HUES6 (cell line): Measurements from ENCODE around the gene MNAT1.

Experiments used
- H3K27ac ChIP-seq: 2 replicates; pipeline ENCODE4 v1.7.0; 2013; ENCODE audit warnings: low read depth, mild to moderate bottlenecking, low read length, inconsistent platforms
- H3K27me3 ChIP-seq: 2 replicates; pipeline ENCODE4 v1.6.1; 2013; ENCODE audit warnings: low read length; ENCODE audit not compliant: control insufficient read depth, insufficient read depth
- H3K36me3 ChIP-seq: 2 replicates; pipeline ENCODE4 v1.6.1; 2013; ENCODE audit warnings: low read length; ENCODE audit not compliant: control insufficient read depth, insufficient read depth
- H3K4me1 ChIP-seq: 2 replicates; pipeline ENCODE4 v1.6.1; 2013; ENCODE audit warnings: low read length; ENCODE audit not compliant: control insufficient read depth, insufficient read depth
- H3K4me3 ChIP-seq: 2 replicates; pipeline ENCODE4 v1.5.1; 2013; ENCODE audit warnings: low read depth, low read length
- H3K9ac ChIP-seq: one replicate; pipeline ENCODE4 v1.6.1; 2013; ENCODE audit warnings: mild to moderate bottlenecking, low read length
- H3K9me3 ChIP-seq: 2 replicates; pipeline ENCODE4 v1.6.1; 2013; ENCODE audit warnings: low read depth, low read length; ENCODE audit not compliant: control insufficient read depth, insufficient read depth

MNAT1 gene

DNA sequence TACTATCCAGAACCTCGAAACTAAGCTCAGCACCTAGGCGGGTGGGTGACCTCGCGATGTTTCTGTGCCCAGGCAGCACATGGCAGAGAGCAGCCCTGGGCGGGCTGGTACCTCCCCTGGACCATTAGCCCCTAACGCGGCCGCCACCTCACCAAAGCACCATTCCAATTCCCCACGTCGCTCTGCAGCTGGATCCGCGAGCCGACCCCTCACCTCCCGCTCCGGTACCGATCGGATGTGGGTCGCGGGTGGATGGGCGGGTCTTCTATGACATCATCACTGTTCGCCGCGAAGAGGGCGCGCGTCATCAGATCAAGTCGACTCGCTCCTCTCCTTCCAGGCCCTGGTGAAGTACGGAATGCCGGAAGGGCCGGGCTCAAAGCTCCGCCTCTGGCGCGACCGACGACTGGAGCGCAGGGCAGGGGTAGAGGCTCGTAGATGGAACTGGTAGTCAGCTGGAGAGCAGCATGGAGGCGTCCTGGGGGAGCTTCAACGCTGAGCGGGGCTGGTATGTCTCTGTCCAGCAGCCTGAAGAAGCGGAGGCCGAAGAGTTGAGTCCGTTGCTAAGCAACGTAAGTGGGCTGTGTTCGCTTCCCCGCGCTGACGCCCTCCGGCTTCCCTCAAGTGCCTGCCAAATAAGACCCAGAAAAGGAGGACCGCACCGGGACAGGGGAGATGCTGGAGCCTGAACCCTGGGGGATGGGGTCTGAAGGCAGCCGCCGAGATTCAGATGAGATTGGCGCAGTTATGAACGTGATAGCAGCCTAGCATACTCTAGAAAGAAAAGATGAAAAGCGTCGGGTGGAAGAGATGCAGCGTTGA lies 246.5 kb downstream of the MNAT1 start, which contains the start of the genes SLC38A6 and TRMT5:
Gene SLC38A6, plus strand, starts transcription at position 435 of the 822 bp plus-strand sequence. Its CDS starts 33 bp downstream, at position 468.
Gene TRMT5, minus strand, starts transcription at position 269 of the 822 bp plus-strand sequence. Its CDS starts 106 bp downstream, at position 163.
- peaks cover 27% of the 10 kb centered on the region for H3K36me3 ChIP-seq

DNA sequence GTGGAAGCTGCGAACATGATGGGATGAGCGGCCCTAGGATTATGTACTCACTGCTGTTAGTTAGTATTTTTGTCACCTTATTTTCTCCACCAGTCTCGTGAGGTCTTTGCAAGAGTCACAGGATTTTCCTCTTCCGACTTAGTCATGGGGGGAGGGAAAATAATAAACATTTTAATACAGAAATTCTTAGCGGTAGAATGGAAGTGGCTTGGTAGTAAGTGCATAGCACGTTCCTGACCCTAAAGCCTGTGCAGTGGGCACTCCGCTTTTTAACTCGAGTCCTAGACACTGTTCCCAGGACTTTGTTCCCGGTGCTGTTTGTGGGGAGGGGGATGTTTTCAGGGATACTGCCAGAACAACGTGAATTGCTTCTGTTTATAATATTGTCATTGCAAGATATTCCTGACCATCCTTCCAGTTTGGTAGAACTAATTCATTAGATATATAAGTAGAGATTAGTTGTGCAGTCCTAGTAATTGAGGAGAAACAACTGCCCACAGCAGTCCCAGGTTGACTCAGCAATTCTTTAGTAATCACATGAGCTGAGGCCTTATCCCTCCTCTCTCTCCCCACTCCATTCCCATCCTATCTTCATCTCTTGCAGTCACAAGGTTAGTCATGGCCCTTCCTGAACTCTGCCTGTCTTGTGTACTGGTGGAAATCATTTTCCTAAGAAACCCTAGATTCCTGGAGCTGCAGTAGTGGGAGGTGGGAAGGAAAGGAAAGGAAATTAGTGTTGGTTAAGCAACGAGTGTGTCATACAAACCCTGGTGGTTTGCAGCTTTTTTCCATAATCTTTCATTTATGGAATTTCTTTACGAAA lies 247.3 kb downstream of the MNAT1 start:
- Histone ChIP-seq H3K27me3 (no peaks in the 10 kb centered on the region), H3K27ac (no peak overlapping the region; the same call in 1 of the 2 replicates), H3K9ac (peak overlapping the region; percentile 93), H3K4me3 (peak overlapping the region; percentile 94), H3K4me1 (peaks cover 9% of the 10 kb centered on the region), H3K36me3 (peaks cover 25% of the 10 kb centered on the region), H3K9me3 (no peaks in the 10 kb centered on the region)

More for the DNA sequence above, 246.5 kb downstream of the MNAT1 start, which contains the start of the genes SLC38A6 and TRMT5:
- Histone ChIP-seq H3K9me3 (no peaks in the 10 kb centered on the region), H3K27ac (peak within 1 kb of the TSS; percentile 76), H3K27me3 (no peaks in the 10 kb centered on the region), H3K4me1 (peaks cover 9% of the 10 kb centered on the region), H3K4me3 (peak within 1 kb of the TSS; percentile 94), H3K9ac (peak within 1 kb of the TSS; percentile 93)

DNA sequence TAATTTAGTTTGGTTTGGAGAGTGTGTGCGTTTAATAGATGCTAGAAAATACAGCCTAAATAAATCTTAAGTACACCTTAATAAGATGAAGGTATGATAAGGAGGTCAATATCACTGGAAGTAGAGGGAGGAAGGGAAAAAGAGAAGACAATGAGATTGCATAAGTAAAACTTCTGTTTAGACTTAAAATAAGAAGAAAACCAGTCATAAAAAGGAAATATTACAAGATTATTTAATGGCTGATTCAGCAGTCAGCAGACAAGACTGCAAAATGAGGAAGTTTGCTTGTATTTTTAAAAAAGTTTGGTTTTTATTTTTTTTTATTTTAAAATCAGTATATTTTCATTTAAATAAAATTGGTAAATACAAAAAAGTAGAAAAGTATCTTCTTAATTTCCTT lies 249.6 kb downstream of the MNAT1 start:
- peaks cover 9% of the 10 kb centered on the region for H3K4me1 ChIP-seq
- H3K9ac ChIP-seq: no peak overlapping the region
- no peaks in the 10 kb centered on the region for H3K9me3 ChIP-seq
- H3K27ac ChIP-seq: no peak overlapping the region
- no peak overlapping the region for H3K4me3 ChIP-seq
- H3K27me3 ChIP-seq: no peaks in the 10 kb centered on the region
- H3K36me3 ChIP-seq: peaks cover 18% of the 10 kb centered on the region

DNA sequence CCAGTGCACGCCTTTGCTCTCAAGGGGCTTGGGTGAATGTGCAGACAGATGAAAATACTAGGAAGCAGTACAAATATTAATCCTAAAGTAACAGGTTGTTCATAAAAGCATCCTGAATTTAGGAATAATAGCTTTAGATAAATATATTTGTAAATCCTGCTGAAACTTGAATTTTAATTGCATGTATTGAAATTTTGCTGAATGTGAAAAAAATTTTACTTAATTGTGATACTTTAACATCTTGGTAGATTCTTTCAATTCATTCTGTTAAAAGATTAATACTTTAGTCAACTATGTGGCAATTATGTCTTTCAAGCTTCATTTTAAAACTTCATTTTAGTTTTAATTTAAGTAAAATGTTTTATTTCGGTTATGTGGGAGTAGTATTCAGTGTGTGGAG lies 251.9 kb downstream of the MNAT1 start:
- Histone ChIP-seq H3K36me3 (peaks cover 29% of the 10 kb centered on the region), H3K9ac (no peak overlapping the region), H3K4me3 (no peak overlapping the region), H3K4me1 (peaks cover 5% of the 10 kb centered on the region), H3K9me3 (no peaks in the 10 kb centered on the region), H3K27ac (no peak overlapping the region), H3K27me3 (no peaks in the 10 kb centered on the region)

DNA sequence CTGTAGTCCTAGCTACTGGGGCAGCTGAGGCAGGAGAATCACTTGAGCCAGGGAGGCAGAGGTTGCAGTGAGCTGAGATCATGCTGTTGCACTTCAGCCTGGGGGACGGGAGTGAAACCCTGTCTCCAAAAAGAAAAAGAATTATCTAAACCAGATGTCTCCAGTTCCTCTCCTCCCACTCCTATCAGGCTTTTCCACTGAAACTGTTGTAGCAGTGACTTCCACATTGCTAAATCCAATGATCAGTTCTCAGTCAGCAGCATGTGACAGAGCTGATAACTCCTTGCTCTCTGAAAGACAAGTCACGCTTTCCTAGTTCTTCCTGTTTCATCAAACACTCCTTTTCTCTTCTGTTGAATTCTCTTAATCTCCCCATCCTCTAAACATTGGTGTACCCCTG lies 255.0 kb downstream of the MNAT1 start:
- Histone ChIP-seq H3K4me3 (no peak overlapping the region), H3K36me3 (peaks cover 34% of the 10 kb centered on the region), H3K27me3 (no peaks in the 10 kb centered on the region), H3K4me1 (no peaks in the 10 kb centered on the region), H3K9me3 (no peaks in the 10 kb centered on the region), H3K9ac (no peak overlapping the region), H3K27ac (no peak overlapping the region)

DNA sequence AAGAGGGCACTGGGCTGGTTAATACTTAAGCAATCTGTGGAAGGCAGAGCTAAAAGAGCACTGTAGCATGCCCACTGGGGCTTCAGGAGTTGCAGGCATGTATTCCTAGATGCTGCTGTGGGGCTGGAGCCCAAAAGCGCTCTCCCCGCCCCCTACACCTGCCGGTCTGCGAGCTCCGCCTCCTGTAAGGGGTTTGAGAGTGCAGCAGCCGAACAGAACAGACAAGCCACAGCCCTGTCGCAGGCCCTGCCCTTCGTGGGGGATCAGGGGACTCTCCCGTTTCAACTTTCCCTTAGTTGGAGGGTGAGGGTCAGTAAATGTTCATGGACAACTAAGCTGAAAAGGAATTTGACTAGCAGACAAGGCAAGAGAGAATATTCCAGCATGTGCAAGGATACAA lies 264.1 kb downstream of the MNAT1 start:
- H3K9ac ChIP-seq: no peak overlapping the region
- no peaks in the 10 kb centered on the region for H3K4me1 ChIP-seq
- no peak overlapping the region for H3K27ac ChIP-seq
- no peaks in the 10 kb centered on the region for H3K9me3 ChIP-seq
- H3K4me3 ChIP-seq: no peak overlapping the region
- H3K36me3 ChIP-seq: peaks cover 4% of the 10 kb centered on the region; the same call in 1 of the 2 replicates
- H3K27me3 ChIP-seq: no peaks in the 10 kb centered on the region

DNA sequence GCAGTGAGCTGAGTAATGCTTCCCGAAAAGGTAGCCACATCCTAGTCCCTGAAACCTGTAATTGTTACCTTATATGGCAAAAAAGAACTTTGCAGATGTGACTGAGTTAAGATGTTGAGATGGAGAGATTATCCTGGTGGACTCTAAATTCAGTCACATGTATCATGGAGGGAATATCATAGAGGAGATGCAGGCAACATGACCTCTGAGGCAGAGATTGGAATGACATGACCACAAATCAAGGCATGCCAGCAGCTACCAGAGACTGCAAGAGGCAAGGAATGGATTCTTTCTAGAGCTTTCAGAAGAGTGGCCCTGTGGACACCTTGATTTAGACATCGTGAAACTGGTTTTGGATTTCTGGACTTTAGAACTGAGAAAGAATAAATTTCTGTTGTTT lies 265.0 kb downstream of the MNAT1 start:
- Histone ChIP-seq H3K36me3 (peaks cover 4% of the 10 kb centered on the region; the same call in 1 of the 2 replicates), H3K9ac (no peak overlapping the region), H3K27ac (no peak overlapping the region), H3K4me1 (no peaks in the 10 kb centered on the region), H3K9me3 (no peaks in the 10 kb centered on the region), H3K4me3 (no peak overlapping the region), H3K27me3 (no peaks in the 10 kb centered on the region)

DNA sequence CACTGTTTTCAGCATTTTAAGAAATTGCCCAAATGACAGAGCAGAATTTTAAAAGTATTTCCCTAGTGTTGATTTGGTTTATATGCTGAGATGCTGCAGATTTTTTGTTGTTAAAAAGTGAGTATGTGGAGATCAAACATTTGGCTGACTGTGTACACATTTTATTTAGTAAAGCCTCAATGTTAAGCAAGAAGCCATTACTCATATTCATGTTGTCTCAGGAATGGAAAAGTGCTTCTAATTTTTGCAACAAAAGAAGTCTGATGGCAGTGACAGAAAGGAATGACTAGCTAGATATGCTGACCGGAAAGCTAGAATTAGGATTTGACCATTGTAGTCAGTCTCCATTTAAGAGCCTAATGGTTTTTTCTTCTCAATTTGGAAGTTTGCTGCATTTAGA lies 269.0 kb downstream of the MNAT1 start:
- no peaks in the 10 kb centered on the region for H3K27me3 ChIP-seq
- H3K36me3 ChIP-seq: no peaks in the 10 kb centered on the region

DNA sequence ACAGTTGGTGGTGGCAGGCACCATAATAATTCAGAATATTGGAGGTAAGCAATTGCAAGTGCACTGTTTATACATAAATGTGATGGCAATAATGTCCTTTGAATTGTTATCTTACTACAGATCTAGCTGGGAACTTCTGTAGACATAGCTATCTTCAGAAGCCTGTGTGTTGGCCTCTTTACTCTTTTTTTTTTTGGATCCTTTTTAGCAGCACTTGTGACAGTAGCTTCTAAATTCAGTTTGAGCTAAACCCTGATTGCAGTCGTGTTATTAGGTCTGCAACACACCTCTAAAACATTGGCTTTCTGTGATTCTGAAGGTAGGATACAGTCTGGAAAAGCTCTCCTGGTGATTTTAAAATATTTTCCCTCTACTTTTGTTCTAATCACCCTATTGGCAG lies 285.0 kb downstream of the MNAT1 start:
- Histone ChIP-seq H3K4me3 (no peak overlapping the region), H3K4me1 (no peaks in the 10 kb centered on the region), H3K36me3 (no peaks in the 10 kb centered on the region), H3K9me3 (peaks cover 4% of the 10 kb centered on the region), H3K27me3 (no peaks in the 10 kb centered on the region), H3K27ac (no peak overlapping the region), H3K9ac (no peak overlapping the region)

More for the DNA sequence above, 269.0 kb downstream of the MNAT1 start:
- H3K4me3 ChIP-seq: no peak overlapping the region
- H3K9me3 ChIP-seq: no peaks in the 10 kb centered on the region
- no peak overlapping the region for H3K27ac ChIP-seq
- H3K4me1 ChIP-seq: no peaks in the 10 kb centered on the region
- no peak overlapping the region for H3K9ac ChIP-seq
